Neural cell (in vitro differentiated cells): ENCODE data around the gene PTCH1. TPM values are rescaled to one million over a fixed set of nuclear protein-coding genes. Genes with fewer than 3 reads are reported as not detected.

Experiments used
- H2AFZ ChIP-seq: fragments of 200-600, 300-800 bp; sonication (generic), shearing (Covaris generic); 2 replicates; pipeline ENCODE4 v1.6.0; 2014; ENCODE audit warnings: low read depth, mild to moderate bottlenecking, antibody characterized with exemption, low read length, moderate library complexity
- H3F3A ChIP-seq: fragments of 200-600 bp; shearing (Covaris generic); 2 replicates; pipeline ENCODE4 v1.6.1; 2016; ENCODE audit warnings: mild to moderate bottlenecking, moderate library complexity, mixed read lengths, antibody characterized with exemption, low read length; ENCODE audit not compliant: insufficient read depth, poor library complexity, severe bottlenecking
- H3K27ac ChIP-seq: fragments of 200-600, 300-800 bp; sonication (generic), shearing (Covaris generic); 2 replicates; pipeline ENCODE4 v1.5.1; 2014; ENCODE audit warnings: mild to moderate bottlenecking, low read length, moderate library complexity
- H3K27me3 ChIP-seq: fragments of 300-800, 200-600 bp; sonication (generic), shearing (Covaris generic); 2 replicates; pipeline ENCODE4 v1.6.0; 2014; ENCODE audit warnings: mild to moderate bottlenecking, low read depth, low read length, moderate library complexity; ENCODE audit not compliant: insufficient read depth
- H3K36me3 ChIP-seq: fragments of 300-800, 200-600 bp; sonication (generic), shearing (Covaris generic); 2 replicates; pipeline ENCODE4 v1.5.1; 2014; ENCODE audit warnings: mild to moderate bottlenecking, antibody characterized with exemption, low read length, moderate library complexity; ENCODE audit not compliant: insufficient read depth
- H3K4me2 ChIP-seq: fragments of 300-800, 200-600 bp; sonication (generic), shearing (Covaris generic); 2 replicates; pipeline ENCODE4 v1.6.0; 2014; ENCODE audit warnings: mild to moderate bottlenecking, low read length
- H3K4me3 ChIP-seq: fragments of 300-800, 200-600 bp; sonication (generic), shearing (Covaris generic); 2 replicates; pipeline ENCODE4 v1.5.1; 2014; ENCODE audit warnings: mild to moderate bottlenecking, low read length, moderate library complexity
- H3K79me2 ChIP-seq: fragments of 200-600 bp; shearing (Covaris generic); replicated peaks from 2 replicates; pipeline ENCODE4 v1.6.0; 2014; ENCODE audit warnings: mild to moderate bottlenecking, low read length, moderate library complexity; ENCODE audit not compliant: insufficient read depth
- H3K9ac ChIP-seq: fragments of 300-800, 200-600 bp; sonication (generic), shearing (Covaris generic); 2 replicates; pipeline ENCODE4 v1.6.1; 2016; ENCODE audit warnings: mild to moderate bottlenecking, low read length, mixed read lengths
- H3K9me2 ChIP-seq: fragments of 200-600 bp; shearing (Covaris generic); 2 replicates; pipeline ENCODE4 v1.6.1; 2016; ENCODE audit warnings: mild to moderate bottlenecking, low read length, mixed read lengths; ENCODE audit not compliant: insufficient read depth
- H3K9me3 ChIP-seq: fragments of 200-600, 300-800 bp; sonication (generic), shearing (Covaris generic); 2 replicates; pipeline ENCODE4 v1.6.1; 2016; ENCODE audit warnings: mild to moderate bottlenecking, mixed run types, low read length, moderate library complexity, mixed read lengths
- H4K20me1 ChIP-seq: fragments of 200-600 bp; shearing (Covaris generic); 2 replicates; pipeline ENCODE4 v1.6.1; 2016; ENCODE audit warnings: mild to moderate bottlenecking, mixed run types; ENCODE audit not compliant: insufficient read depth
- EP300 ChIP-seq: fragments of 450-650 bp; conservative IDR thresholded peaks from 2 replicates; pipeline ENCODE4 v1.6.1; 2014; ENCODE audit warnings: antibody characterized with exemption, mild to moderate bottlenecking, moderate library complexity; ENCODE audit not compliant: poor library complexity, severe bottlenecking
- EZH2 ChIP-seq: fragments of 200-600, 300-800 bp; shearing (Covaris generic), sonication (generic); IDR thresholded peaks from 2 replicates; pipeline ENCODE4 v1.6.1; 2014; ENCODE audit warnings: antibody characterized with exemption, low read length, borderline replicate concordance, mild to moderate bottlenecking; ENCODE audit not compliant: insufficient read depth, poor library complexity, severe bottlenecking
- MXI1 ChIP-seq: fragments of 450-650 bp; conservative IDR thresholded peaks from 2 replicates; pipeline ENCODE4 v1.6.1; 2014; ENCODE audit warnings: antibody characterized with exemption, mild to moderate bottlenecking; ENCODE audit not compliant: poor library complexity, severe bottlenecking
- POLR2AphosphoS5 ChIP-seq: IDR thresholded peaks from 2 replicates; pipeline ENCODE4 v1.6.1; 2012
- RAD21 ChIP-seq: fragments of 450-650 bp; conservative IDR thresholded peaks from 2 replicates; pipeline ENCODE4 v1.6.1; 2014; ENCODE audit warnings: antibody characterized with exemption, mild to moderate bottlenecking, moderate library complexity
- SMC3 ChIP-seq: fragments of 450-650 bp; conservative IDR thresholded peaks from 2 replicates; pipeline ENCODE4 v1.6.1; 2014; ENCODE audit warnings: antibody characterized with exemption, mild to moderate bottlenecking, moderate library complexity; ENCODE audit not compliant: poor library complexity
- TAF1 ChIP-seq: IDR thresholded peaks from 2 replicates; pipeline ENCODE4 v1.6.1; 2012; ENCODE audit warnings: low read depth
- polyA plus RNA-seq: library from polyadenylated mRNA; depleted of rRNA; stranded (reverse); fragments of >200 nt; gene quantifications from 2 replicates; pipeline ENCODE4 v1.2.3, GENCODE V29; 2014
- TF ChIP-seq, protein P1 (sequence below): fragments of 450-650 bp; IDR thresholded peaks from 2 replicates; pipeline ENCODE4 v1.5.1; 2014; ENCODE audit warnings: antibody characterized with exemption, mild to moderate bottlenecking, moderate library complexity; ENCODE audit not compliant: poor library complexity, severe bottlenecking
- TF ChIP-seq, protein P2 (sequence below): IDR thresholded peaks from 2 replicates; pipeline ENCODE4 v1.6.1; 2012; ENCODE audit warnings: borderline replicate concordance

PTCH1 gene
- polyA plus RNA-seq, 1 donor from 2014 or later = 15.6 TPM

DNA sequence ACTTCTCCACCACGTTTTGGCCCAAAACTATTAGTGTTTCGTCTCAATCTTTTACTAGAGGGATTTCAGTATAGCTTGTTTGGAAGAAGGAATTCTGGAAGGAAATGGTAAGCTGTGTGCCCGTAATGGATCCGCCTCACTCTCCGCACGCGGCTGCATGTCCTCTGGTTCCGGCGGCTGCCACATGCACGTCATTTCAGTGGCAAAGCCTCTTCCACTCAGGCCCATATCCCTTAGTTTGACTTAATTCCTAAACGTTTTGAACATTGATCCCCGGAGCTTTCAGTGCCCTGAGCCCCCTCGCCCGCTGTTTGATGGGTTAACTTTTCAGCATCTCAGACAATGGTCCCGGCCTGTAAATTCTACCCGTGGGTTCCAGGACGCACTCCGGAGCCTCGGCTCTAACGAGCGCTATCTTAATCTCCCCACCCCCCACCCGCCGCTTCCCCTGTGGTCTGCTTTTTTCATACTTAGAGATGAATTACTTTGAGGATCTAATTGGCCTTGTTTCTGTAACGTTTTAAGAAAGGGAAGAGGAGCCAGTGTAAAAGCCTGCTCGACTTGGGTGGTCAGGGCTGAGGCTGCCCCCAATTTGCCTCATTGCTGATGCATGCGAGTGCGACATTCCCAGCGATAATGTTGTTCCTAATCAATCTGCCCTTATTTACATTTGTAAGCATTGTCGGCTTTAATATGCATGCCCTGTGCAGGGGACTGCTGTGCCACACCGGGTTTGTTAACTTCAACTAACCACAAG is 4.6 kb downstream of the PTCH1 start:
- no peak for TF ChIP-seq RAD21
- H3K9me3 ChIP-seq = no peaks in the 10 kb centered on the region
- peaks cover 53% of the 10 kb centered on the region for H3K79me2 ChIP-seq
- no peak overlapping the region for H2AFZ ChIP-seq
- H3K4me3 ChIP-seq = peak overlapping the region; percentile 98
- peaks cover 6% of the 10 kb centered on the region for H3F3A ChIP-seq
- no peak overlapping the region for H3K27ac ChIP-seq
- peaks cover 23% of the 10 kb centered on the region for H3K27me3 ChIP-seq
- peak overlapping the region; percentile 98 for H3K9ac ChIP-seq
- H4K20me1 ChIP-seq = peaks cover 9% of the 10 kb centered on the region
- no peaks in the 10 kb centered on the region for H3K36me3 ChIP-seq
- peak overlapping the region; percentile 89 for H3K4me2 ChIP-seq
- no peaks in the 10 kb centered on the region for H3K9me2 ChIP-seq

DNA sequence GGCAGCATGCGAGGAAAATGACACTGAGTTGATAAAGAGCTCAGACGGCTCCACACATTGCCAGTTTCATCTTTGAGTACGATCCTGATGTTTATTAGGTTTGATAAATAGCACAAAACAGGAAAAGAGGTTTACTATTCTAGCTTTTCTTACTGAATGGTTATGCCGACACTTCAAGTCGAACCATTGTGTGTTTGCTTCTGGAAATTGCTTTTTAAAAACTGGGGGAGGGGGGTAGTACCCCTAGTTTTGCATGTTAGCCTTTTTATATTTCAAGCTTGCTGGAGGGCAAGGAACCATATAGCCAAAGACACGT is 5.2 kb downstream of the PTCH1 start:
- peak overlapping the region; percentile 98 for H3K4me3 ChIP-seq
- H3F3A ChIP-seq = peaks cover 12% of the 10 kb centered on the region
- H4K20me1 ChIP-seq = peaks cover 15% of the 10 kb centered on the region
- H3K9ac ChIP-seq = peak overlapping the region; percentile 98
- H3K36me3 ChIP-seq = no peaks in the 10 kb centered on the region
- TF ChIP-seq SMC3 = peak; percentile 12
- TF ChIP-seq TAF1 = no peak
- peak; percentile 79 for TF ChIP-seq MXI1
- TF ChIP-seq RAD21 = no peak
- no peak for TF ChIP-seq EZH2
- TF ChIP-seq POLR2AphosphoS5 = no peak
- TF ChIP-seq, protein P1, sequence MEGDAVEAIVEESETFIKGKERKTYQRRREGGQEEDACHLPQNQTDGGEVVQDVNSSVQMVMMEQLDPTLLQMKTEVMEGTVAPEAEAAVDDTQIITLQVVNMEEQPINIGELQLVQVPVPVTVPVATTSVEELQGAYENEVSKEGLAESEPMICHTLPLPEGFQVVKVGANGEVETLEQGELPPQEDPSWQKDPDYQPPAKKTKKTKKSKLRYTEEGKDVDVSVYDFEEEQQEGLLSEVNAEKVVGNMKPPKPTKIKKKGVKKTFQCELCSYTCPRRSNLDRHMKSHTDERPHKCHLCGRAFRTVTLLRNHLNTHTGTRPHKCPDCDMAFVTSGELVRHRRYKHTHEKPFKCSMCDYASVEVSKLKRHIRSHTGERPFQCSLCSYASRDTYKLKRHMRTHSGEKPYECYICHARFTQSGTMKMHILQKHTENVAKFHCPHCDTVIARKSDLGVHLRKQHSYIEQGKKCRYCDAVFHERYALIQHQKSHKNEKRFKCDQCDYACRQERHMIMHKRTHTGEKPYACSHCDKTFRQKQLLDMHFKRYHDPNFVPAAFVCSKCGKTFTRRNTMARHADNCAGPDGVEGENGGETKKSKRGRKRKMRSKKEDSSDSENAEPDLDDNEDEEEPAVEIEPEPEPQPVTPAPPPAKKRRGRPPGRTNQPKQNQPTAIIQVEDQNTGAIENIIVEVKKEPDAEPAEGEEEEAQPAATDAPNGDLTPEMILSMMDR = no peak
- peaks cover 59% of the 10 kb centered on the region for H3K79me2 ChIP-seq
- no peaks in the 10 kb centered on the region for H3K9me2 ChIP-seq
- H3K4me2 ChIP-seq = peak overlapping the region; percentile 89
- H3K9me3 ChIP-seq = no peaks in the 10 kb centered on the region
- no peak overlapping the region for H2AFZ ChIP-seq
- H3K27me3 ChIP-seq = peaks cover 23% of the 10 kb centered on the region
- H3K27ac ChIP-seq = peak overlapping the region; percentile 64

DNA sequence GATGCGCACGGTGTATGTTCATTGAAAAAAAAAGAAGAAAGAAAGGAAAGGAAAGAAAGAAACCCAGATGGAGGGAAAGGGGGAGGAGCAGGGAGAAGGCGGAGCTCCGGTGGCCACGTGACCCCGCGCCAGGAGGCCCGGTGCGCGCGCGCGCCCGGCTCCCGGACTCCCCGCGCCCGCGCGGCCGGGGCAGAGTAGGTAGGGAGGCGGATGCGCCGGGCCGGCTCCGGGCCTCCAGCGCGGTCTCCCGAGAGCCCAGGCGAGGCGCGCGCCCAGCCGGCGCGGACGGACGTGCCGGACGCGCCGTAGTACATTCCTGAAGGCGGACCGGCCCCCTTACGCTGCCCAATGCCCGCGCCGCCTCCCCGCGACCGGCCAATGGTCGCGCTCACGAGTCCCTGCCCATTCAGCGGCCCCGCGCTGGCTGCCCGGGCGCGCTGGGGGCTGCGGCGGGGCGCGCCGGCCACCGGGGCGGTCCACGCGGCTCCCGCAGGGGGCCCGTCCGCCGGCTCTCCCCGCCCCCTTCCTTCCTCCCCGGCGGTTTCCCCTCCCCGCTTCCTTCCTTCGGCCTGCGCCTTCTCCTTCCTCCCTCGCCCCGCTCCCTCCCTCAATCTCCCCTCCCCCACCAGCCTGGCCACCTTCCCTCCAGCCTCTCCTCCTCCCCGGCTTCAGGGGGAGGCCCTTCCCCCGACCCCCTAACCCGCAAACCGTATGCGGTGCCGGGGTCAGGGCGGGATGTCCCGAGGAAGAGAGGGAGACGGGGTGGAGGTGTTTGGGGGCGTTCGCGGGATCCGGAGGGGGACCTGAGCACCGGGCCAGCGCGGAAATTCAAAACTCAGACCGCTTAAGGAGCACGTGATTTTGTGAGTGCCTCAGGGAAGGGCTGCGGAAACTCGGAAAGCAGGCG is 5.8 kb downstream of the PTCH1 start:
- peaks cover 12% of the 10 kb centered on the region for H3F3A ChIP-seq
- H3K9me2 ChIP-seq = no peaks in the 10 kb centered on the region
- peak overlapping the region; percentile 98 for H3K4me3 ChIP-seq
- peaks cover 23% of the 10 kb centered on the region for H3K27me3 ChIP-seq
- H3K27ac ChIP-seq = peak overlapping the region; percentile 98
- H3K36me3 ChIP-seq = no peaks in the 10 kb centered on the region
- H4K20me1 ChIP-seq = peaks cover 15% of the 10 kb centered on the region
- TF ChIP-seq POLR2AphosphoS5 (peak; percentile 62), MXI1 (peak; percentile 95), TAF1 (peak; percentile 13), RAD21 (peak; percentile 36), SMC3 (peak; percentile 24), EP300 (peak; percentile 67), EZH2 (no peak)
- TF ChIP-seq, protein P2, sequence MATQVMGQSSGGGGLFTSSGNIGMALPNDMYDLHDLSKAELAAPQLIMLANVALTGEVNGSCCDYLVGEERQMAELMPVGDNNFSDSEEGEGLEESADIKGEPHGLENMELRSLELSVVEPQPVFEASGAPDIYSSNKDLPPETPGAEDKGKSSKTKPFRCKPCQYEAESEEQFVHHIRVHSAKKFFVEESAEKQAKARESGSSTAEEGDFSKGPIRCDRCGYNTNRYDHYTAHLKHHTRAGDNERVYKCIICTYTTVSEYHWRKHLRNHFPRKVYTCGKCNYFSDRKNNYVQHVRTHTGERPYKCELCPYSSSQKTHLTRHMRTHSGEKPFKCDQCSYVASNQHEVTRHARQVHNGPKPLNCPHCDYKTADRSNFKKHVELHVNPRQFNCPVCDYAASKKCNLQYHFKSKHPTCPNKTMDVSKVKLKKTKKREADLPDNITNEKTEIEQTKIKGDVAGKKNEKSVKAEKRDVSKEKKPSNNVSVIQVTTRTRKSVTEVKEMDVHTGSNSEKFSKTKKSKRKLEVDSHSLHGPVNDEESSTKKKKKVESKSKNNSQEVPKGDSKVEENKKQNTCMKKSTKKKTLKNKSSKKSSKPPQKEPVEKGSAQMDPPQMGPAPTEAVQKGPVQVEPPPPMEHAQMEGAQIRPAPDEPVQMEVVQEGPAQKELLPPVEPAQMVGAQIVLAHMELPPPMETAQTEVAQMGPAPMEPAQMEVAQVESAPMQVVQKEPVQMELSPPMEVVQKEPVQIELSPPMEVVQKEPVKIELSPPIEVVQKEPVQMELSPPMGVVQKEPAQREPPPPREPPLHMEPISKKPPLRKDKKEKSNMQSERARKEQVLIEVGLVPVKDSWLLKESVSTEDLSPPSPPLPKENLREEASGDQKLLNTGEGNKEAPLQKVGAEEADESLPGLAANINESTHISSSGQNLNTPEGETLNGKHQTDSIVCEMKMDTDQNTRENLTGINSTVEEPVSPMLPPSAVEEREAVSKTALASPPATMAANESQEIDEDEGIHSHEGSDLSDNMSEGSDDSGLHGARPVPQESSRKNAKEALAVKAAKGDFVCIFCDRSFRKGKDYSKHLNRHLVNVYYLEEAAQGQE = no peak
- TF ChIP-seq, protein P1 = peak; percentile 15
- H3K4me2 ChIP-seq = peak overlapping the region; percentile 98
- no peaks in the 10 kb centered on the region for H3K9me3 ChIP-seq
- peak overlapping the region; percentile 51 for H2AFZ ChIP-seq
- peak overlapping the region; percentile 98 for H3K9ac ChIP-seq
- peaks cover 65% of the 10 kb centered on the region for H3K79me2 ChIP-seq
